Liver (tissue), 9 donors: ENCODE results near the gene TMEM232. TPM values are rescaled to one million over a fixed set of nuclear protein-coding genes. Genes with fewer than 3 reads are reported as not detected.

Source experiments
- DNase-seq: peaks from one replicate; pipeline ENCODE4 v3.0.0-alpha.2; 2017; ENCODE audit warnings: low spot score
- H3K27ac ChIP-seq, 2 donors: one replicate each; pipeline ENCODE4 v1.7.0; 2013; ENCODE audit warnings: inconsistent platforms in 2 of 2, low read length in 2 of 2, control low read depth in 1 of 2, low read depth in 1 of 2, mild to moderate bottlenecking in 1 of 2
- H3K27me3 ChIP-seq, 4 donors: one replicate each; pipeline versions ENCODE4 v1.6.1 to v1.7.0; 2013; ENCODE audit warnings: low read length in 3 of 4, inconsistent platforms in 1 of 4, mild to moderate bottlenecking in 1 of 4, moderate library complexity in 1 of 4; ENCODE audit not compliant: control insufficient read depth in 4 of 4, insufficient read depth in 4 of 4
- H3K36me3 ChIP-seq, 4 donors: one replicate each; pipeline versions ENCODE4 v1.6.1 to v1.7.0; 2013; ENCODE audit warnings: low read length in 3 of 4, mild to moderate bottlenecking in 3 of 4, low read depth in 1 of 4, moderate library complexity in 1 of 4; ENCODE audit not compliant: control insufficient read depth in 4 of 4, insufficient read depth in 3 of 4
- H3K4me1 ChIP-seq, 4 donors: one replicate each; pipeline versions ENCODE4 v1.6.1 to v1.7.0; 2013; ENCODE audit warnings: low read length in 3 of 4, mild to moderate bottlenecking in 3 of 4, moderate library complexity in 1 of 4; ENCODE audit not compliant: control insufficient read depth in 4 of 4, insufficient read depth in 4 of 4
- H3K4me3 ChIP-seq, 3 donors: one replicate each; pipeline versions ENCODE4 v1.6.1 to v1.7.0; 2013; ENCODE audit warnings: low read length in 3 of 3, control low read depth in 1 of 3, low read depth in 1 of 3, mild to moderate bottlenecking in 1 of 3
- H3K9ac ChIP-seq, 2 donors: one replicate each; pipeline ENCODE4 v1.7.0; 2013; ENCODE audit warnings: low read length in 2 of 2, mild to moderate bottlenecking in 2 of 2, moderate library complexity in 2 of 2, control low read depth in 1 of 2, low read depth in 1 of 2
- H3K9me3 ChIP-seq, 4 donors: one replicate each; pipeline versions ENCODE4 v1.6.1 to v1.7.0; 2013; ENCODE audit warnings: low read length in 3 of 4; ENCODE audit not compliant: control insufficient read depth in 4 of 4
- EGR1 ChIP-seq, 2 donors: IDR thresholded peaks; 2 replicates each; pipeline ENCODE4 v1.6.1; 2016 to 2018; ENCODE audit warnings: antibody characterized with exemption in 2 of 2, low read depth in 2 of 2
- FOXA1 ChIP-seq: IDR thresholded peaks from 2 replicates; pipeline ENCODE4 v1.6.1; 2016; ENCODE audit warnings: antibody characterized with exemption
- FOXA2 ChIP-seq: IDR thresholded peaks from 2 replicates; pipeline ENCODE4 v1.6.1; 2016; ENCODE audit warnings: antibody characterized with exemption
- GABPA ChIP-seq, 2 donors: IDR thresholded peaks in 1 of 2; conservative IDR thresholded peaks in 1 of 2; 2 replicates each; pipeline ENCODE4 v1.6.1; 2016; ENCODE audit warnings: antibody characterized with exemption in 2 of 2, mild to moderate bottlenecking in 1 of 2, moderate library complexity in 1 of 2
- HNF4A ChIP-seq, 2 donors: conservative IDR thresholded peaks; 2 replicates each; pipeline ENCODE4 v1.6.1; 2016; ENCODE audit warnings: antibody characterized with exemption in 2 of 2, mild to moderate bottlenecking in 2 of 2
- HNF4G ChIP-seq: IDR thresholded peaks from 2 replicates; pipeline ENCODE4 v1.6.1; 2016; ENCODE audit warnings: antibody characterized with exemption
- NR2F2 ChIP-seq: IDR thresholded peaks from 2 replicates; pipeline ENCODE4 v1.6.1; 2016; ENCODE audit warnings: antibody characterized with exemption
- RAD21 ChIP-seq, 2 donors: IDR thresholded peaks; 2 replicates each; pipeline ENCODE4 v1.6.1; 2016; ENCODE audit warnings: antibody characterized with exemption in 2 of 2, mild to moderate bottlenecking in 2 of 2
- RXRA ChIP-seq, 2 donors: IDR thresholded peaks; 2 replicates each; pipeline ENCODE4 v1.6.1; 2017 to 2018; ENCODE audit warnings: antibody characterized with exemption in 2 of 2, mild to moderate bottlenecking in 1 of 2
- SP1 ChIP-seq: IDR thresholded peaks from 2 replicates; pipeline ENCODE4 v1.6.1; 2018; ENCODE audit warnings: antibody characterized with exemption, mild to moderate bottlenecking
- TAF1 ChIP-seq: conservative IDR thresholded peaks from 2 replicates; pipeline ENCODE4 v1.6.1; 2016; ENCODE audit warnings: antibody characterized with exemption, mild to moderate bottlenecking
- YY1 ChIP-seq: IDR thresholded peaks from 2 replicates; pipeline ENCODE4 v1.6.1; 2016; ENCODE audit warnings: antibody characterized with exemption, mild to moderate bottlenecking
- WGBS: extraction: QIAGEN DNeasy Blood & Tissue Kit; methylation state at CpG from one replicate; pipeline ENCODE4 v1.1.7; 2013; 5-methylcytosine and 5-hydroxymethylcytosine counted together
- polyA plus RNA-seq, 2 donors: library from polyadenylated mRNA; stranded (reverse) in 1 of 2; unstranded in 1 of 2; fragments of 200-250 nt in 1 of 2; fragments of >200 nt in 1 of 2; fragmentation: Nextera tagmentation in 1 of 2; extraction: Ambion mirVana in 1 of 2; gene quantifications; one replicate each; pipeline versions ENCODE4 v1.2.1 to v1.2.3, GENCODE V29; 2013 to 2015
- total RNA-seq, 2 donors: library from RNA; depleted of rRNA; stranded (reverse); fragments of >200 nt; gene quantifications; one replicate each; pipeline ENCODE4 v1.2.3, GENCODE V29; 2014
- TF ChIP-seq, protein P1 (sequence below): fragments of 150-350 bp; IDR thresholded peaks from 2 replicates; pipeline ENCODE4 v1.5.1; 2017; ENCODE audit warnings: improper control_type of control experiment, low read depth, low read length; ENCODE audit not compliant: missing input control
- TF ChIP-seq, protein P2 (sequence below): IDR thresholded peaks from 2 replicates; pipeline ENCODE4 v1.6.1; 2016; ENCODE audit warnings: antibody characterized with exemption
- TF ChIP-seq, protein P3 (sequence below): IDR thresholded peaks from 2 replicates; pipeline ENCODE4 v1.6.1; 2016; ENCODE audit warnings: antibody characterized with exemption, mild to moderate bottlenecking
- TF ChIP-seq, protein P4 (sequence below): IDR thresholded peaks from 2 replicates; pipeline ENCODE4 v1.6.1; 2016; ENCODE audit warnings: antibody characterized with exemption
- TF ChIP-seq, protein P5 (sequence below): IDR thresholded peaks from 2 replicates; pipeline ENCODE4 v1.6.1; 2016; ENCODE audit warnings: antibody characterized with exemption
- donor health status: healthy.
- donor health status: healthy.
- donor health status: healthy.
- donor health status: healthy.
- donor health status: healthy.

The TMEM232 gene
- total and polyA plus RNA-seq, 4 donors: 0.39 to 2.5 (median 1.0) TPM

DNA sequence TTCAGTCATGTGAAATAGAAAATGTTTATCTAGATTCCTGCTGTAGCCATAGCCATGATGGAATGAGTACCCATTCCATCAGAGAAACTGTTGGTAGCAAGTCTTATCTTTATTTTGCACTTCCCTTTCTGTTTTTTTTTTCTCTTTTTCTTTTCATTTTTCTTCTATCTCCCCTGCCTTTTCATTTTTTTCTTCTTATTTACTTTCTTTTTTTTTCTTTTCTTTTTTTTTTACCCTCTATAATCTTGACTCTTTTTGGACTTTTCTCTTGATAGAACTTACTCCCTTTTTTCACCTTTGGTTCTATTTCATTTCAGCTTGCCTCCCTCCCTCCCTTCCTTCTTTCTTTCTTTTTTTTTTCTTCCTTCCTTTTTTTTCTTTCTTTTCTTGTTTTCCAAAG lies 27.7 kb upstream of the TMEM232 start:
- peaks cover 0 to 22% (median 7%) of the 10 kb centered on the region in 4 donors for H3K36me3 ChIP-seq
- H3K27me3 ChIP-seq: no peaks in the 10 kb centered on the region
- no peak for TF ChIP-seq FOXA1
- no peak for TF ChIP-seq GABPA (IDR thresholded peaks at IDR 0.05 in 1 of 2, conservative IDR thresholded peaks at IDR 0.05 in 1 of 2)
- no peak for TF ChIP-seq YY1
- TF ChIP-seq HNF4G: no peak
- TF ChIP-seq, protein P1, sequence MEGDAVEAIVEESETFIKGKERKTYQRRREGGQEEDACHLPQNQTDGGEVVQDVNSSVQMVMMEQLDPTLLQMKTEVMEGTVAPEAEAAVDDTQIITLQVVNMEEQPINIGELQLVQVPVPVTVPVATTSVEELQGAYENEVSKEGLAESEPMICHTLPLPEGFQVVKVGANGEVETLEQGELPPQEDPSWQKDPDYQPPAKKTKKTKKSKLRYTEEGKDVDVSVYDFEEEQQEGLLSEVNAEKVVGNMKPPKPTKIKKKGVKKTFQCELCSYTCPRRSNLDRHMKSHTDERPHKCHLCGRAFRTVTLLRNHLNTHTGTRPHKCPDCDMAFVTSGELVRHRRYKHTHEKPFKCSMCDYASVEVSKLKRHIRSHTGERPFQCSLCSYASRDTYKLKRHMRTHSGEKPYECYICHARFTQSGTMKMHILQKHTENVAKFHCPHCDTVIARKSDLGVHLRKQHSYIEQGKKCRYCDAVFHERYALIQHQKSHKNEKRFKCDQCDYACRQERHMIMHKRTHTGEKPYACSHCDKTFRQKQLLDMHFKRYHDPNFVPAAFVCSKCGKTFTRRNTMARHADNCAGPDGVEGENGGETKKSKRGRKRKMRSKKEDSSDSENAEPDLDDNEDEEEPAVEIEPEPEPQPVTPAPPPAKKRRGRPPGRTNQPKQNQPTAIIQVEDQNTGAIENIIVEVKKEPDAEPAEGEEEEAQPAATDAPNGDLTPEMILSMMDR: no peak
- no peak for TF ChIP-seq NR2F2
- TF ChIP-seq, protein P2, sequence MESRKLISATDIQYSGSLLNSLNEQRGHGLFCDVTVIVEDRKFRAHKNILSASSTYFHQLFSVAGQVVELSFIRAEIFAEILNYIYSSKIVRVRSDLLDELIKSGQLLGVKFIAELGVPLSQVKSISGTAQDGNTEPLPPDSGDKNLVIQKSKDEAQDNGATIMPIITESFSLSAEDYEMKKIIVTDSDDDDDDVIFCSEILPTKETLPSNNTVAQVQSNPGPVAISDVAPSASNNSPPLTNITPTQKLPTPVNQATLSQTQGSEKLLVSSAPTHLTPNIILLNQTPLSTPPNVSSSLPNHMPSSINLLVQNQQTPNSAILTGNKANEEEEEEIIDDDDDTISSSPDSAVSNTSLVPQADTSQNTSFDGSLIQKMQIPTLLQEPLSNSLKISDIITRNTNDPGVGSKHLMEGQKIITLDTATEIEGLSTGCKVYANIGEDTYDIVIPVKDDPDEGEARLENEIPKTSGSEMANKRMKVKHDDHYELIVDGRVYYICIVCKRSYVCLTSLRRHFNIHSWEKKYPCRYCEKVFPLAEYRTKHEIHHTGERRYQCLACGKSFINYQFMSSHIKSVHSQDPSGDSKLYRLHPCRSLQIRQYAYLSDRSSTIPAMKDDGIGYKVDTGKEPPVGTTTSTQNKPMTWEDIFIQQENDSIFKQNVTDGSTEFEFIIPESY: no peak
- TF ChIP-seq, protein P3, sequence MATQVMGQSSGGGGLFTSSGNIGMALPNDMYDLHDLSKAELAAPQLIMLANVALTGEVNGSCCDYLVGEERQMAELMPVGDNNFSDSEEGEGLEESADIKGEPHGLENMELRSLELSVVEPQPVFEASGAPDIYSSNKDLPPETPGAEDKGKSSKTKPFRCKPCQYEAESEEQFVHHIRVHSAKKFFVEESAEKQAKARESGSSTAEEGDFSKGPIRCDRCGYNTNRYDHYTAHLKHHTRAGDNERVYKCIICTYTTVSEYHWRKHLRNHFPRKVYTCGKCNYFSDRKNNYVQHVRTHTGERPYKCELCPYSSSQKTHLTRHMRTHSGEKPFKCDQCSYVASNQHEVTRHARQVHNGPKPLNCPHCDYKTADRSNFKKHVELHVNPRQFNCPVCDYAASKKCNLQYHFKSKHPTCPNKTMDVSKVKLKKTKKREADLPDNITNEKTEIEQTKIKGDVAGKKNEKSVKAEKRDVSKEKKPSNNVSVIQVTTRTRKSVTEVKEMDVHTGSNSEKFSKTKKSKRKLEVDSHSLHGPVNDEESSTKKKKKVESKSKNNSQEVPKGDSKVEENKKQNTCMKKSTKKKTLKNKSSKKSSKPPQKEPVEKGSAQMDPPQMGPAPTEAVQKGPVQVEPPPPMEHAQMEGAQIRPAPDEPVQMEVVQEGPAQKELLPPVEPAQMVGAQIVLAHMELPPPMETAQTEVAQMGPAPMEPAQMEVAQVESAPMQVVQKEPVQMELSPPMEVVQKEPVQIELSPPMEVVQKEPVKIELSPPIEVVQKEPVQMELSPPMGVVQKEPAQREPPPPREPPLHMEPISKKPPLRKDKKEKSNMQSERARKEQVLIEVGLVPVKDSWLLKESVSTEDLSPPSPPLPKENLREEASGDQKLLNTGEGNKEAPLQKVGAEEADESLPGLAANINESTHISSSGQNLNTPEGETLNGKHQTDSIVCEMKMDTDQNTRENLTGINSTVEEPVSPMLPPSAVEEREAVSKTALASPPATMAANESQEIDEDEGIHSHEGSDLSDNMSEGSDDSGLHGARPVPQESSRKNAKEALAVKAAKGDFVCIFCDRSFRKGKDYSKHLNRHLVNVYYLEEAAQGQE: no peak
- TF ChIP-seq FOXA2: no peak
- no peak for TF ChIP-seq RAD21 (IDR thresholded peaks at IDR 0.05)
- H3K9me3 ChIP-seq: no peaks in the 10 kb centered on the region
- no peaks in the 10 kb centered on the region for H3K4me1 ChIP-seq
- no peak for DNase-seq
- no peak overlapping the region for H3K4me3 ChIP-seq
- no peak overlapping the region for H3K27ac ChIP-seq
- no peak overlapping the region for H3K9ac ChIP-seq

DNA sequence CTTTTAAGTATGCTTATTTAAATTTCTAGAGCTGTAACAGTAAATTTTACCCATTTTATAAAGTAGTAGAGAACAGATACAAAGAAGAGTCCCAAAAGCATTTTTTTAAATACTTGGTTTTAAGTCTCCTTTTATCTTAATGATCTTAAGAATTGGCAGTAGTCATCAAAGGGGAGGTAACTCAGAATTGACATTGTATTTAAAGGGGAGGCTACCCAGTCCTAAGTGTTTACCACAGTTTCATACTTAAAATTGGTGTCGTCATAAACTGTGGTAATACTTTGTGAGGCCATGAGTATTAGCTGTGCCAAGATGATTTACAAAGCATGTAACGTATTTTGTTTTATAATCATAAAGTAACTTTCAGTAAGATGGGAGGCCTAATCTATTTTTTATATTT lies 27.1 kb upstream of the TMEM232 start:
- 92% methylated on average over 2 of the region's 2 CpGs for WGBS
- peaks cover under 1 to 25% (median 9%) of the 10 kb centered on the region in 4 donors for H3K36me3 ChIP-seq

More for the DNA sequence above, 27.1 kb upstream of the TMEM232 start:
- Histone ChIP-seq H3K4me1 (no peaks in the 10 kb centered on the region), H3K9ac (no peak overlapping the region), H3K27ac (no peak overlapping the region), H3K27me3 (no peaks in the 10 kb centered on the region), H3K4me3 (no peak overlapping the region), H3K9me3 (no peaks in the 10 kb centered on the region)
- no peak for DNase-seq
- TF ChIP-seq, protein P1: no peak
- TF ChIP-seq TAF1: no peak
- TF ChIP-seq RXRA (IDR thresholded peaks at IDR 0.05): no peak
- TF ChIP-seq SP1: no peak
- TF ChIP-seq FOXA1: no peak
- TF ChIP-seq, protein P4, sequence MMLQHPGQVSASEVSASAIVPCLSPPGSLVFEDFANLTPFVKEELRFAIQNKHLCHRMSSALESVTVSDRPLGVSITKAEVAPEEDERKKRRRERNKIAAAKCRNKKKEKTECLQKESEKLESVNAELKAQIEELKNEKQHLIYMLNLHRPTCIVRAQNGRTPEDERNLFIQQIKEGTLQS: no peak
- TF ChIP-seq, protein P5, sequence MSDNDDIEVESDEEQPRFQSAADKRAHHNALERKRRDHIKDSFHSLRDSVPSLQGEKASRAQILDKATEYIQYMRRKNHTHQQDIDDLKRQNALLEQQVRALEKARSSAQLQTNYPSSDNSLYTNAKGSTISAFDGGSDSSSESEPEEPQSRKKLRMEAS: no peak
- TF ChIP-seq NR2F2: no peak
- TF ChIP-seq RAD21 (IDR thresholded peaks at IDR 0.05): no peak
- no peak for TF ChIP-seq FOXA2
- no peak for TF ChIP-seq HNF4G
- TF ChIP-seq HNF4A (conservative IDR thresholded peaks at IDR 0.05): no peak
- TF ChIP-seq EGR1 (IDR thresholded peaks at IDR 0.05; ENCODE audit: low read depth in 2 of 2): no peak
- no peak for TF ChIP-seq YY1
- TF ChIP-seq, protein P3: no peak
